Measurements from ENCODE around the gene MACROD2. TPM values are rescaled to one million over a fixed set of nuclear protein-coding genes. Genes with fewer than 3 reads are reported as not detected.

Gene MACROD2
- polyA plus RNA-seq, 1 donor from 2014 or later, result 23.2 TPM

DNA sequence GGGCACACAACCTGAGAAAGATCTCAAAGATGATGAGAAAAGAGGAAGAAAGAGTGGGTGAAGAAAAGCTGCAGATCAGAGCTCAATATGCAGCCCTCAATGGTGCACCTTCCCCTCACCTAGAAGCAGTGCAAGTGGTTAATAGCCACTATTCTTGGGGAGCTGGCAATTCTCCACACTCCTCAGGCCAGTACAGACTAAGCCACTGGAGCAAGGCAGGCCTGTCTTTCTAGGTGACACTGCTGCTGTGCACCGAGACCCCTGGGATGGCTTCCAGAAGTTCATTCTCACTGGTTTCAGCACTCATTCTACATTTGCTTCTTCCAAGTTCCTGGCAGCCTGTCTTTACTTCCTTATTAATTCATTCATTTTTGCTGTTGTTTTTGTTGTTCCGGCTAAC lies 1604.6 kb downstream of the MACROD2 start:
- no peak for TF ChIP-seq EP300 (conservative IDR thresholded peaks at IDR 0.05; ENCODE audit: poor library complexity, severe bottlenecking)
- TF ChIP-seq SMC3 (conservative IDR thresholded peaks at IDR 0.05; ENCODE audit: poor library complexity), result no peak
- no peak for TF ChIP-seq RAD21 (conservative IDR thresholded peaks at IDR 0.05)
- no peak for TF ChIP-seq TAF1 (IDR thresholded peaks at IDR 0.05; ENCODE audit: low read depth)
- no peak for TF ChIP-seq POLR2AphosphoS5 (IDR thresholded peaks at IDR 0.05)
- no peak for TF ChIP-seq MXI1 (conservative IDR thresholded peaks at IDR 0.05; ENCODE audit: poor library complexity, severe bottlenecking)
- Histone ChIP-seq H3K4me2 (ENCODE audit: low read length) (no peak overlapping the region), H2AFZ (ENCODE audit: low read depth, low read length) (no peak overlapping the region), H3K27ac (ENCODE audit: low read length) (no peak overlapping the region), H3K36me3 (ENCODE audit: insufficient read depth, low read length) (no peaks in the 10 kb centered on the region), H3K9me3 (ENCODE audit: low read length) (no peaks in the 10 kb centered on the region), H3K9ac (ENCODE audit: low read length) (no peak overlapping the region), H3F3A (ENCODE audit: insufficient read depth, low read length, poor library complexity, severe bottlenecking) (no peaks in the 10 kb centered on the region), H3K79me2 (replicated peaks; ENCODE audit: insufficient read depth, low read length) (no peaks in the 10 kb centered on the region), H3K27me3 (ENCODE audit: insufficient read depth, low read depth, low read length) (no peaks in the 10 kb centered on the region), H3K9me2 (ENCODE audit: insufficient read depth, low read length) (no peaks in the 10 kb centered on the region), H4K20me1 (ENCODE audit: insufficient read depth) (no peaks in the 10 kb centered on the region), H3K4me3 (ENCODE audit: low read length) (no peak overlapping the region)

DNA sequence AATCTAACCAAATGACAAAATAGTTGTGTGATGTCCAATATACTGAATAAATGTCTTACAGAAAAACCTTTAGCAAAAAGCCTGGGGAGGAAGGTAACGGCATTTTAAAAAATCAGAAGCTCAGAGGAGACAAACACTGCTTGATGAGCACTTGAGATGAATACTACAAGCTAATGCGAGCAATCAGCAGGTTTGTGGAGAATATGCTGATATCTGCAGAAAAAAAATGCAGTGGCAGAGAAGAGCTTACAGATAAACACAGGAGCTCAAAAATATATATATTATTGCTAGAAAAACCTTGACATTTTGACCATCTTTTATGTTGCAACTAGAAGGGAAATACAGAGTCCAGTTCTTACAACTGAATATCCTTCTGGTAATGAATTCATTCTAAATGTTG lies 1605.2 kb downstream of the MACROD2 start:
- no peak overlapping the region for H3K4me3 ChIP-seq (ENCODE audit: low read length)
- H3K9me3 ChIP-seq (ENCODE audit: low read length), result no peaks in the 10 kb centered on the region
- no peak overlapping the region for H3K27ac ChIP-seq (ENCODE audit: low read length)
- H3F3A ChIP-seq (ENCODE audit: insufficient read depth, low read length, poor library complexity, severe bottlenecking), result no peaks in the 10 kb centered on the region
- H3K4me2 ChIP-seq (ENCODE audit: low read length), result no peak overlapping the region
- no peaks in the 10 kb centered on the region for H3K79me2 ChIP-seq (replicated peaks; ENCODE audit: insufficient read depth, low read length)
- no peaks in the 10 kb centered on the region for H3K36me3 ChIP-seq (ENCODE audit: insufficient read depth, low read length)
- H3K9me2 ChIP-seq (ENCODE audit: insufficient read depth, low read length), result no peaks in the 10 kb centered on the region
- no peaks in the 10 kb centered on the region for H4K20me1 ChIP-seq (ENCODE audit: insufficient read depth)
- no peak overlapping the region for H3K9ac ChIP-seq (ENCODE audit: low read length)
- no peak overlapping the region for H2AFZ ChIP-seq (ENCODE audit: low read depth, low read length)
- no peaks in the 10 kb centered on the region for H3K27me3 ChIP-seq (ENCODE audit: insufficient read depth, low read depth, low read length)
- no peak for TF ChIP-seq MXI1 (conservative IDR thresholded peaks at IDR 0.05; ENCODE audit: poor library complexity, severe bottlenecking)

DNA sequence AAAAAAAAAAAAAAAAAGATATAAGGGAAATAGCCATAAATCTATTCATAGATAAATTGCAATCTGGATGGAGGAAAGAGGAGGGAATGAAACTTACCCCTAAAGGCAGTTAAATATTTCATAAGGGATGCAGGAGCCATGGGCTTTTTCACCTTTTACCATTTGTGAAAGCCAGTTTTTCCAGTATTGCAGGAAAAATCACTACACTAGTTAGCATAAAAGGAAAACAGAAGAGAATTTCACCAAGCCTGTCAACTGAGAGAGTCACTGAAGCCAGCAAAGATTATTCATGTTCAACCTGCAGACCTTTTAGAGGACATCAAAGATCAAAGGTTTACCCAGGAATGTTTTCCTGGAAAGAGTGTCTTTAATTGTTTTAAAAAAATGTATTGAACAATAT lies 1608.2 kb downstream of the MACROD2 start:
- Histone ChIP-seq H3K4me2 (ENCODE audit: low read length) (no peak overlapping the region), H3K9me3 (ENCODE audit: low read length) (no peaks in the 10 kb centered on the region), H4K20me1 (ENCODE audit: insufficient read depth) (no peaks in the 10 kb centered on the region), H3K4me3 (ENCODE audit: low read length) (no peak overlapping the region), H3K79me2 (replicated peaks; ENCODE audit: insufficient read depth, low read length) (no peaks in the 10 kb centered on the region), H2AFZ (ENCODE audit: low read depth, low read length) (no peak overlapping the region), H3F3A (ENCODE audit: insufficient read depth, low read length, poor library complexity, severe bottlenecking) (no peaks in the 10 kb centered on the region), H3K9ac (ENCODE audit: low read length) (no peak overlapping the region), H3K9me2 (ENCODE audit: insufficient read depth, low read length) (no peaks in the 10 kb centered on the region), H3K36me3 (ENCODE audit: insufficient read depth, low read length) (no peaks in the 10 kb centered on the region), H3K27ac (ENCODE audit: low read length) (no peak overlapping the region), H3K27me3 (ENCODE audit: insufficient read depth, low read depth, low read length) (no peaks in the 10 kb centered on the region)
- TF ChIP-seq EP300 (conservative IDR thresholded peaks at IDR 0.05; ENCODE audit: poor library complexity, severe bottlenecking) (no peak), POLR2AphosphoS5 (IDR thresholded peaks at IDR 0.05) (no peak), RAD21 (conservative IDR thresholded peaks at IDR 0.05) (no peak), MXI1 (conservative IDR thresholded peaks at IDR 0.05; ENCODE audit: poor library complexity, severe bottlenecking) (no peak)

DNA sequence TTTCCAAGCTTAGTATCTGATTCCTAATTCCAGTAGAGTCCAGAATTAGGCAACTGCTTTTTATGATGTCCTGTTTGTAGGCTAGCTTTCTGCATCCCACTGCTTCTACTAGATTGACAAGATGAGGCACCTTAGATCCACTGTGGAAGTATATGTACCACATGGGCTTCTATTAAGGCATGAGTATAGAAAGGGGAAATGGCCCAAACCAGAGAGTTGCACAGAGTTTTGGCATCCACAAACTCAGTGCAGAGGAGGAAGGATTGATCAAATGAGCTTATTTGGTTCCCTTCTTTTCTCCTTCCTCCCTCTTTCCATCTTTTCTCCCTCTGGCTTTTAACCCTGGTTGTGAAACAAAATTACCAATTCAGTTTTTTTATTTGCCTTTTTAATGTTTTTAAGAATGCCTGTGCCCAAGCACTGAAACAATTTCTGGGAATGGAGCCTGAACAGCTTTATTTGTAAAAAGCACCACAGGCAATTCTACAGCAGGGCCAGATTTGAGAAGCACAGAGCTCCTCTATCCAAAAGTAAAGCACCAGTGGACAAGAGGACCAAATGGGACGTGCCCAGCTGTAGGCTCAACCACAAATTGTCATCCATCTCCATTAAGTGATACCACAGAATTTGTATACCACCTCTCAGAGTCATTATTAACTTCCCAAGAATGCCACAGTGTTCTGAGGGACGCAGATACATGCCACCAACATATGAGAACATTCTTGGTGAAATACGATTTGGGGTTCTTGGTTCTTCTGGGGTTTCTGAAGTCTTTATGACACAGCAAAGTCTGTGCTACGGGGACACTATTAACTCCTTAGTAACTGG lies 1608.9 kb downstream of the MACROD2 start:
- TF ChIP-seq POLR2AphosphoS5 (IDR thresholded peaks at IDR 0.05) (no peak), REST (IDR thresholded peaks at IDR 0.05; ENCODE audit: borderline replicate concordance) (no peak), RAD21 (conservative IDR thresholded peaks at IDR 0.05) (no peak), MXI1 (conservative IDR thresholded peaks at IDR 0.05; ENCODE audit: poor library complexity, severe bottlenecking) (no peak)
- Histone ChIP-seq H3K27me3 (ENCODE audit: insufficient read depth, low read depth, low read length) (no peaks in the 10 kb centered on the region), H3K79me2 (replicated peaks; ENCODE audit: insufficient read depth, low read length) (no peaks in the 10 kb centered on the region), H3K4me2 (ENCODE audit: low read length) (no peak overlapping the region), H3K9me3 (ENCODE audit: low read length) (no peaks in the 10 kb centered on the region), H3K9me2 (ENCODE audit: insufficient read depth, low read length) (no peaks in the 10 kb centered on the region), H3F3A (ENCODE audit: insufficient read depth, low read length, poor library complexity, severe bottlenecking) (no peaks in the 10 kb centered on the region), H3K9ac (ENCODE audit: low read length) (no peak overlapping the region), H3K36me3 (ENCODE audit: insufficient read depth, low read length) (no peaks in the 10 kb centered on the region), H4K20me1 (ENCODE audit: insufficient read depth) (no peaks in the 10 kb centered on the region), H3K4me3 (ENCODE audit: low read length) (no peak overlapping the region), H3K27ac (ENCODE audit: low read length) (no peak overlapping the region), H2AFZ (ENCODE audit: low read depth, low read length) (no peak overlapping the region)
